GM23248 (cell line): ENCODE measurements around the gene TMEM259.

ENCODE experiments used
- EZH2 ChIP-seq: fragments of 200-600 bp; sonication (generic); IDR thresholded peaks from 2 replicates; pipeline ENCODE4 v1.6.1; 2018; ENCODE audit warnings: antibody characterized with exemption, mild to moderate bottlenecking; ENCODE audit not compliant: insufficient read depth, poor library complexity, severe bottlenecking
- EZH2phosphoT487 ChIP-seq: fragments of 200-600 bp; sonication (generic); IDR thresholded peaks from 2 replicates; pipeline ENCODE4 v1.6.1; 2018; ENCODE audit warnings: antibody characterized with exemption, moderate library complexity, mild to moderate bottlenecking, low read depth; ENCODE audit not compliant: insufficient read depth

DNA sequence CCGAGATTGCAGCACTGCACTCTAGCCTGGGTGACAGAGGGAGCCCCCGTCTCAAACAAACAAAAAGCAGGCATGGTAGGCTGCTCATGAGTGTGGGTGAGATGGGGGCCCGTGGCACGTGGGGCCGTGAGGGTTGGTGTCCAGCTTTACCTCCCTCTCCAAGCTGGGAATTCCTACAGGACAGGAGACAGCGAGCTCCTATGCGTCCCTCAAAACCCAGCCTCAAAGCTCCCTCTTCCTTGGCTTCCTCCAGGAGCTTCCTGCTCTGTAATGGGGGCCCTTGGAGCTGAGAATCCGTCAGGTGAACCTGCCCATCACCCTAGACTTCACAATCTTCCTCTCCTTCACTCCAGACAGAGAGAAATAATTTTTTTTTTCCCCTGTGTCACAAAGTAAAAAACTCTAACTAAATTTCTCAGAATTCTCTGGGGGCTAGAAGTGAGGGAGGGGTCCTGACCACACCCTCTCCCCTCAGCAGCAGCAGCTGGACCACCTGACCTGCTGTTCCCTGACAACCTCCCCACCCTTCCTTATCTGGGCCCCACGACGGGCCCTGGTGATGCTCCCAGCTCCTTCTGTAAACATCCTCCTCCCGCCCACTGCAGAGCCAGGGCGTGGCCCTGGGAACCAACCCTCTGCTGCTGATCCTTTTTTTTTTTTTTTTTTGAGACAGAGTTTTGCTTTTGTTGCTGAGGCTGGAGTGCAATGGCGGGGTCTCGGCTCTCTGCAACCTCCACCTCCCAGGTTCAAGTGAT, 58.9 kb downstream of the TMEM259 start:
- TF ChIP-seq EZH2 = no peak
- TF ChIP-seq EZH2phosphoT487 = no peak
